Natural killer cell (primary cell): Measurements from ENCODE around the gene NAALADL1. TPM values are rescaled to one million over a fixed set of nuclear protein-coding genes. Genes with fewer than 3 reads are reported as not detected.

ENCODE experiments used
- ATAC-seq, 3 donors: fragments of 150-1000 bp in 2 of 3; fragments of 200-7000 bp in 1 of 3; cut with Tn5 transposase; 1 replicate in 1 of 3; 2 replicates in 2 of 3; pipeline ENCODE4 v1.10.0; 2021; ENCODE audit warnings: mild to moderate bottlenecking in 2 of 3, moderate library complexity in 2 of 3
- DNase-seq, 2 donors: peaks; one replicate each; pipeline versions ENCODE4 v3.0.0 to v3.0.0-alpha.2; 2013 to 2021; ENCODE audit warnings: mixed read lengths in 1 of 2
- H3K27ac ChIP-seq: one replicate; pipeline ENCODE4 v1.5.1; 2013; ENCODE audit warnings: mild to moderate bottlenecking, low read length
- H3K27me3 ChIP-seq: one replicate; pipeline ENCODE4 v1.6.1; 2013; ENCODE audit warnings: low read length; ENCODE audit not compliant: control insufficient read depth, insufficient read depth
- H3K36me3 ChIP-seq: one replicate; pipeline ENCODE4 v1.6.1; 2013; ENCODE audit warnings: low read length; ENCODE audit not compliant: control insufficient read depth, insufficient read depth
- H3K4me1 ChIP-seq: one replicate; pipeline ENCODE4 v1.6.1; 2013; ENCODE audit warnings: low read length; ENCODE audit not compliant: control insufficient read depth, insufficient read depth
- H3K4me3 ChIP-seq: one replicate; pipeline ENCODE4 v1.5.1; 2013; ENCODE audit warnings: low read length
- H3K9me3 ChIP-seq: one replicate; pipeline ENCODE4 v1.6.1; 2013; ENCODE audit warnings: low read length; ENCODE audit not compliant: control insufficient read depth, insufficient read depth
- H3K27ac Mint-ChIP-seq, 2 donors: one replicate each; pipeline ENCODE4 v1.8.0; 2022; ENCODE audit warnings: mild to moderate bottlenecking in 2 of 2, mixed read lengths in 2 of 2, moderate library complexity in 1 of 2
- H3K27me3 Mint-ChIP-seq, 2 donors: one replicate each; pipeline ENCODE4 v1.8.0; 2022; ENCODE audit warnings: low read depth in 2 of 2, mixed read lengths in 2 of 2
- H3K36me3 Mint-ChIP-seq: one replicate; pipeline ENCODE4 v1.8.0; 2022; ENCODE audit warnings: mixed read lengths
- H3K4me1 Mint-ChIP-seq, 2 donors: one replicate each; pipeline ENCODE4 v1.8.0; 2022; ENCODE audit warnings: mixed read lengths in 2 of 2
- H3K4me3 Mint-ChIP-seq: one replicate; pipeline ENCODE4 v1.8.0; 2022; ENCODE audit warnings: mild to moderate bottlenecking, moderate library complexity, mixed read lengths
- H3K9me3 Mint-ChIP-seq, 2 donors: one replicate each; pipeline ENCODE4 v1.8.0; 2022; ENCODE audit warnings: mixed read lengths in 2 of 2
- CTCF ChIP-seq: fragments of 200-600 bp; IDR thresholded peaks from one replicate; pipeline ENCODE4 v1.8.0; 2022; ENCODE audit warnings: antibody characterized with exemption
- WGBS: methylation state at CpG from one replicate; pipeline ENCODE4 v1.1.7; 2013; ENCODE audit warnings: missing lambda C conversion rate; ENCODE audit not compliant: insufficient coverage; 5-methylcytosine and 5-hydroxymethylcytosine counted together
- intact Hi-C: fragments of 100-400 bp; cut with micrococcal nuclease; formaldehyde crosslinking; loops from one replicate; pipeline ENCODE4 v1.14.2; 2022
- total RNA-seq, 4 donors: library from RNA; stranded (reverse); fragments of 120-200 nt in 1 of 4; gene quantifications; one replicate each; pipeline versions ENCODE4 v1.2.3 to v1.2.4, GENCODE V29; 2013 to 2022

NAALADL1 gene
- total RNA-seq, 3 donors from 2014 or later (not counting 1 experiment from before 2014, with no cell fraction given): 41.6 to 54.1 (median 46.0) TPM

DNA sequence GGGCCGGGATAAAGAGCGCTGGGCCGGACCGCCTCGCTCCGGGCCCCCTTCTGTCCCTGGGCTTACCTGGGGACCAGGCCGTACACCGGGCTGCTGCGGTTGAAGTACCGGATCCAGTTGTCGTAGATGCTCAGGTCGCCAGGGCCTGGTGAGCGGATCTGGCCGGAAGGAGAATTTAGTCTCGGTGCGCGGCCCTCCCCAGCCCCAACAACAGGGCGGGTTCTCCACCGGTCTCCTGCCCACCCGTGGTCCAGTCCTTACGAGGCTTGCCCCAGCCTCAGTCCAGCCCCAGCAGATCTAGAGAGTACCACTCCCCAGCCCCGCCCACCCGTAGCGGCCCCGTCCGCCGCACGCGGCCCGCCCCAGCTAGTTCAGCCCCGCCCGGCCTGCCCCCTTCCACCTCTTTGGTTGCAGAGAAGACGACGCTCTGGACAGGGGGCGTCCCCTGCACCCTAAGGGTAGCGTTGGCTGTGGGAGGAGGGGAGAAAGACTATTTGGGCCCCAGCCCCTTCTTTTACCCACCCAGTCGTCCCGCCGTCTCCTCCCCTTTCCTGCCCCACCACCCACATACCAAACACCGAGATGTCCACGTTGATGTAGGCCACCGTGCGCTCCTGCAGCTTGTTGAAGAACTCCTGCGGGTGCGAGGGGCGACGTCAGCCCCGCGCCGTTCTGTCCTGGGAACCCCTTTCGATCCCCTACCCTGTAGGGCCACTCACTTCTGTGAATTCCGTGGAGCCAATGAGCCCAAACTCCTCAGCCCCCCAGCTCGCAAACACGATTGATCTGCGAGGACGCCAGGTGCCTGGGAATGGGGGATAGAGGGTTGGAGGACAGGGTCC is 10.6 kb downstream of the NAALADL1 start:
- Histone ChIP-seq H3K4me3 (peak overlapping the region; percentile 55), H3K27me3 (no peaks in the 10 kb centered on the region), H3K36me3 (peaks cover 5% of the 10 kb centered on the region), H3K27ac (peak overlapping the region; percentile 40), H3K4me1 (peaks cover 26% of the 10 kb centered on the region), H3K9me3 (no peaks in the 10 kb centered on the region)
- 26% methylated on average over 43 of the region's 56 CpGs for WGBS
- H3K27me3 Mint-ChIP-seq: no peaks in the 10 kb centered on the region
- intact Hi-C loops: no loop called here
- ATAC-seq (peak; percentile 75 to 86 (median 84)), DNase-seq (peak; percentile 27 to 44)
- H3K4me3 Mint-ChIP-seq: peak overlapping the region; percentile 90
- no peaks in the 10 kb centered on the region for H3K36me3 Mint-ChIP-seq
- no peak for TF ChIP-seq CTCF
- H3K4me1 Mint-ChIP-seq: peaks cover 14 to 28% of the 10 kb centered on the region in 2 donors
- no peaks in the 10 kb centered on the region for H3K9me3 Mint-ChIP-seq
- peak overlapping the region; percentile 50 to 85 for H3K27ac Mint-ChIP-seq

GRCh38 chr11:65045728-65046127 is 12.6 kb downstream of the NAALADL1 start:
- H3K4me1 ChIP-seq: peaks cover 36% of the 10 kb centered on the region
- Mint-ChIP-seq H3K4me1 (peaks cover 16 to 30% of the 10 kb centered on the region in 2 donors), H3K27ac (no peak overlapping the region), H3K36me3 (no peaks in the 10 kb centered on the region), H3K4me3 (no peak overlapping the region), H3K9me3 (no peaks in the 10 kb centered on the region), H3K27me3 (no peaks in the 10 kb centered on the region)
- H3K4me3 ChIP-seq: no peak overlapping the region
- intact Hi-C loops: no loop called here
- no peak for DNase-seq
- H3K9me3 ChIP-seq: no peaks in the 10 kb centered on the region
- no peaks in the 10 kb centered on the region for H3K27me3 ChIP-seq
- no peak for TF ChIP-seq CTCF
- ATAC-seq: no peak
- no peak overlapping the region for H3K27ac ChIP-seq
- H3K36me3 ChIP-seq: peaks cover 5% of the 10 kb centered on the region
- WGBS: 95% methylated on average over 7 of the region's 7 CpGs

DNA sequence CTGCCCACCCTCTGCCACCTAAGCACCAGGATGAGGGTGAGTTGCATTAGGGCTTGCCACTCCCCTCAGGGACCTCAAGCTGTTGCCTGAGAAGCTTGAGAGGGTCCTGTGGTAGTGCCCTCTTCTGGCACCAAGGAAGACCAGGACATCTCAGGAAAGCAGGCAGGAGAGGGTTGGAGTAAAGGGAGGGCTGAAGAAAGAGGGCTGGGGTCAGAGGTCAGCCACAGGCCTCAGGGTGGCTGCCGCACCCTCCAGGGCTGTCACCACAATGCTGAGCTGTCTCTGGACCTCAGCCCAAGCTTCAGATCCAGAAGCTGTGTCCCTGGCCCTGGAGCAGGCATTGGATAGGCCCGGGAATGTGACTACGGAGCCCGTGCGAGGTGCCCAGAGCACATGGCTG is 13.3 kb downstream of the NAALADL1 start:
- intact Hi-C loops: no loop called here
- TF ChIP-seq CTCF: no peak
- no peaks in the 10 kb centered on the region for H3K27me3 ChIP-seq
- DNase-seq (no peak), ATAC-seq (no peak)
- no peak overlapping the region for H3K27ac ChIP-seq
- Mint-ChIP-seq H3K4me3 (no peak overlapping the region), H3K9me3 (no peaks in the 10 kb centered on the region), H3K36me3 (no peaks in the 10 kb centered on the region), H3K4me1 (peaks cover 20 to 34% of the 10 kb centered on the region in 2 donors), H3K27me3 (no peaks in the 10 kb centered on the region), H3K27ac (no peak overlapping the region)
- H3K4me3 ChIP-seq: no peak overlapping the region
- H3K9me3 ChIP-seq: no peaks in the 10 kb centered on the region
- peaks cover 5% of the 10 kb centered on the region for H3K36me3 ChIP-seq
- over 99% methylated on average over 5 of the region's 5 CpGs for WGBS
- peaks cover 42% of the 10 kb centered on the region for H3K4me1 ChIP-seq
